Measurements from ENCODE around the gene PDCD5.
"Not testable (repeated sequence)": the region's sequence is repeated elsewhere in the genome, so short reads cannot be mapped to it uniquely, and the experiment has no call there.

Gene PDCD5

DNA sequence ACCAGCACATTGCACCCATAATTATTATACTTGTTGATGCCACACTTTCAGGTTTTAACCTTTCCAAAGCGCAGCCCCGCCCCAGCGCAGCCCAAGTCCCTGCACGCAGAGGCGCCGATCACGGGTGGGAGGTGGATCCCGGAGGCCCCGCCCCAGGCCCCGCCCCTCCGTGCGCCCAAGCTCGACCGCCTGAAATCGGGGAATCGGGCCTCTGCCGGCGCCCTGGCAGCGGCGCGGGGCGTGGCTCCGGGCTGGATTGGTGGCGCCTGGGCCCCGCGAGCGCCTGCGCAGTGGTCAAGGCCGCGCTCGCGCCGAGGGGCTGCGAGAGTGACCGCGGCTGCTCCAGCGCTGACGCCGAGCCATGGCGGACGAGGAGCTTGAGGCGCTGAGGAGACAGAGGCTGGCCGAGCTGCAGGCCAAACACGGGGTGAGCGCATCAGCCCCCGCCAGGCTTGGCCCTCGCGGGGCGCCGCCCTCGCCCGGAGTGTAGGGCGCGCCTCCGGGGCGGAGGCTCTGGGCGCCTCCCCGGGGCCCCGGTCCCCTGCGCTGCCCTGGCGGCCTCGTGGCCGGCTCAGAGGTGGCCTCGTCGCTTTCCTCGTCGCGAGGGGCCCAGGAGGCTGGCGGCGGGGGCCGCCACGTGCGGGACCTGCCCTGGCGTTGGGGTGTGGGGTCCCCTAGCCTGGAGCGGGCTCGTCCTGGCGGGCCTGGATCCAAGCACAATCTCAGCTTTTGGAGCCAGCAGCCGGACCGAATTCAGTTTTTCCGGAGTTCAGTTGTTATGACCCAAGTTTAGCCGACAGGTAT, at the start of gene PDCD5:
TSS of gene PDCD5 (plus strand) at position 290 of the 804 bp plus-strand sequence. CDS start at position 362, 72 bp downstream.
- Mint-ChIP-seq H3K27ac (ENCODE audit: low read depth) (peak within 1 kb of the TSS; percentile 75), H3K27me3 (peaks cover under 1% of the 10 kb centered on the region), H3K4me1 (peaks cover 16% of the 10 kb centered on the region), H3K9me3 (no peaks in the 10 kb centered on the region), H3K4me3 (peak within 1 kb of the TSS; percentile 86), H3K36me3 (ENCODE audit: insufficient read depth) (peaks cover 7% of the 10 kb centered on the region)
- DNase-seq (ENCODE audit: low spot score in 2 of 2) (peak; percentile 79 to 86), ATAC-seq (replicated peaks; ENCODE audit: extremely low read depth, poor library complexity, severe bottlenecking) (peak; percentile 94)

DNA sequence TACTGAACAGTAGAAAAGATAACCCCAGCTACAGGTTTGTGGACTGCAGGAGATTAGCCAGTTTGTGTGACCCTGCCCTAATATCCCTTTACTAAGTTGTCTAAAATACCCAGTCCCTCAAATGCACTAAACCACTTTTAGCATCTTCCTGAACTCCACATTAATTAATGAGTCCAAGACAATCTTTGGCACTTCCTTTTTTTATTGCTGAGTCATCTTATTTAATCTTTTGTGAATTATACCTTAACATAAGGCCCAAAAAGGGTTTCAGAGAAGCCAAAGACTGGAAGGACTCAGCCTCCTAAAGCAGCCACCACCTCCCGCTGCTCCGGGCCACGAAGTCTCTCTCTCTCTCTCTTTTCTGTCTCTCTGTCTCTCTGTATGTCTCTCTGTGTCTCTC, 48.8 kb upstream of the PDCD5 start:
- ATAC-seq (replicated peaks; ENCODE audit: extremely low read depth, poor library complexity, severe bottlenecking) (no peak), DNase-seq (ENCODE audit: low spot score in 2 of 2) (no peak)
- Mint-ChIP-seq H3K4me1 (no peaks in the 10 kb centered on the region), H3K4me3 (no peak overlapping the region), H3K36me3 (ENCODE audit: insufficient read depth) (no peaks in the 10 kb centered on the region), H3K9me3 (peaks cover 6% of the 10 kb centered on the region), H3K27ac (ENCODE audit: low read depth) (peak overlapping the region; percentile 1), H3K27me3 (peaks cover 20% of the 10 kb centered on the region)

DNA sequence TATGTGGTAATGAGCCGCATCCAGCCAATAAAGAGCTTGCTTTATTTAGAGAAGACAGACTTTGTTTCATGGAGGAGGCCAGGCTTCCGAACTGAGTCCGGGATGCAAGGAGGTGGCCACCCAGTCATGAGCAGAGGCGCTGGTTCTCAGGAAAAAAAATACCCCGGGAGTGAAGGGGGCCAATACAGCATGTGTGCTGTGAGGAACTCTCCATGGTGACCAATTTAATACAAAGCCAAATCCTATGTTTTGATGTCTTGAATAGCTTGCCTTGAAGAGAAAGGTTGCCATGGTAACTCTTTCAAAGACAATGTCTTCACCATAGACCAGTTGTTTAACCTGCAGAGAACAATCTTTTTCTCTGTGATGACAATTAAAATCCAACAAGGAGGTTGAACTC, 43.4 kb upstream of the PDCD5 start:
- Mint-ChIP-seq H3K36me3 (ENCODE audit: insufficient read depth) (no peaks in the 10 kb centered on the region), H3K9me3 (peaks cover 10% of the 10 kb centered on the region), H3K27ac (ENCODE audit: low read depth) (no peak overlapping the region), H3K4me3 (no peak overlapping the region), H3K4me1 (peaks cover 9% of the 10 kb centered on the region), H3K27me3 (peaks cover 35% of the 10 kb centered on the region)
- ATAC-seq (replicated peaks; ENCODE audit: extremely low read depth, poor library complexity, severe bottlenecking) (no peak), DNase-seq (ENCODE audit: low spot score in 2 of 2) (no peak)

- no peak for DNase-seq (ENCODE audit: low spot score in 2 of 2)
- Mint-ChIP-seq H3K36me3 (ENCODE audit: insufficient read depth) (no peaks in the 10 kb centered on the region), H3K27ac (ENCODE audit: low read depth) (no peak overlapping the region), H3K4me3 (no peak overlapping the region), H3K9me3 (peaks cover 8% of the 10 kb centered on the region), H3K27me3 (peaks cover 18% of the 10 kb centered on the region), H3K4me1 (peaks cover 9% of the 10 kb centered on the region)
- no peak for ATAC-seq (replicated peaks; ENCODE audit: extremely low read depth, poor library complexity, severe bottlenecking)
Measured at GRCh38 chr19:32539240-32539916, 41.6 kb upstream of the PDCD5 start.

DNA sequence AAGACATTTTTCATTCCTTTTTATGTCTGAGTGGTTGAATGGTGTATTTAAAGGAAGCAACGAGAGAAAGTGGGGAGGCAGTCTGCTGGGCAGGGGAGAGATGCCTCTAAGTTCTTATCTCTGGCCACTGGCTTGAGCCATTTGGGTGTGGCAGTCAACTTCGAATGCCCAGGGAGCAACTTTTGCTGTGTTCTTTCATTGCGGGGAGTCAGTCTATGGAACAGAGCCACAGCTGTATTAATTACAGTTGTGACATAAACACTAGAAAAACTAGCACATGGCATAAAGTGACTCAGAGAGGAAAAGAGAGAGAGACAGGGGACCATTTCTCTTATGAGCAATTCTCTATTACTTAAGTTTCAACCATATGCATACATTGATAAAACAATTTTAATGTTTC, 40.4 kb upstream of the PDCD5 start:
- H3K9me3 Mint-ChIP-seq = peaks cover 8% of the 10 kb centered on the region
- no peaks in the 10 kb centered on the region for H3K36me3 Mint-ChIP-seq (ENCODE audit: insufficient read depth)
- H3K4me1 Mint-ChIP-seq = peaks cover 9% of the 10 kb centered on the region
- DNase-seq (ENCODE audit: low spot score in 2 of 2) (no peak), ATAC-seq (replicated peaks; ENCODE audit: extremely low read depth, poor library complexity, severe bottlenecking) (no peak)
- no peak overlapping the region for H3K27ac Mint-ChIP-seq (ENCODE audit: low read depth)
- peaks cover 15% of the 10 kb centered on the region for H3K27me3 Mint-ChIP-seq
- H3K4me3 Mint-ChIP-seq = no peak overlapping the region

- not testable (repeated sequence) for ATAC-seq (replicated peaks; ENCODE audit: extremely low read depth, poor library complexity, severe bottlenecking); DNase-seq (ENCODE audit: low spot score in 2 of 2); H3K9me3 Mint-ChIP-seq; H3K4me3 Mint-ChIP-seq; H3K36me3 Mint-ChIP-seq (ENCODE audit: insufficient read depth); H3K27ac Mint-ChIP-seq (ENCODE audit: low read depth); H3K4me1 Mint-ChIP-seq
- peaks cover 15% of the 10 kb centered on the region for H3K27me3 Mint-ChIP-seq
Measured at GRCh38 chr19:32541376-32541775, 39.6 kb upstream of the PDCD5 start.

GRCh38 chr19:32542477-32543108, 38.4 kb upstream of the PDCD5 start:
- ATAC-seq (replicated peaks; ENCODE audit: extremely low read depth, poor library complexity, severe bottlenecking) (no peak), DNase-seq (ENCODE audit: low spot score in 2 of 2) (no peak)
- Mint-ChIP-seq H3K4me1 (peaks cover 9% of the 10 kb centered on the region), H3K27me3 (peaks cover 15% of the 10 kb centered on the region), H3K9me3 (peaks cover 8% of the 10 kb centered on the region), H3K4me3 (no peak overlapping the region), H3K27ac (ENCODE audit: low read depth) (no peak overlapping the region), H3K36me3 (ENCODE audit: insufficient read depth) (peaks cover 1% of the 10 kb centered on the region)

DNA sequence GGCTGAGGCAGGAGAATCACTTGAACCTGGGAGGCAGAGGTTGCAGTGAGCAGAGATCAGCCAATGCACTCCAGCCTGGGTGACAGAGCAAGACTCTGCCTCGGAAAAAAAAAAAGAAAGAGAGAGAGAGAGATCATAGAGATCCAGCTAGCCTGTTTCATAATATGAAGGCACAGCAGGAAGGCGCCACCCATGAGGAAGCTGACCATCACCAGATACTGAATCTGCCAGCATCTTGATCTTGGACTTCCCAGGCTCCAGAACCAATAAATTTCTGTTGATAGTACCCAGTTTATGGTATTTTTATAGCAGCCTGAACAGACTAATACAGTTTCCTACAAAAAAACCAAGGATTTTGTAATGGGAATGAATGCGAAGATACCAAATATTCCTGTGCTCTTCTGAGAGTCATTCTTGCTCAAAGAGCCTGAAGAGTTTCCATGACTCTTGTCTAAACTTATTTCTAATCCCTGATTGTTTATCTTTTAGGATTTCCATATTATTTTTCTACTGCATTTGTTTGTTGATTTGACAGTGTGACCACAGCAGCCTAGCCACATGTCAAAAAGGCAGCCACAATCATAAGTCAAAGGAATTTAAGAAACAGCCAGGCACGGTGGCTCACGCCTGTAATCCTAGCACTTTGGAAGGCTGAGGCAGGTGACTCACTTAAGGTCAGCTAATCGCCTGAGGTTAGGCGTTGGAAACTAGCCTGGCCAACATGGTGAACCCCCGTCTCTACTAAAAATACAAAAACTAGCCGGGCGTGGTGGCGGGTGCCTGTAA, 37.7 kb upstream of the PDCD5 start:
- peaks cover 5% of the 10 kb centered on the region for H3K4me1 Mint-ChIP-seq
- DNase-seq (ENCODE audit: low spot score in 2 of 2) = no peak
- H3K27me3 Mint-ChIP-seq = peaks cover 15% of the 10 kb centered on the region
- peaks cover 5% of the 10 kb centered on the region for H3K9me3 Mint-ChIP-seq
- no peak for ATAC-seq (replicated peaks; ENCODE audit: extremely low read depth, poor library complexity, severe bottlenecking)
- no peak overlapping the region for H3K4me3 Mint-ChIP-seq
- peaks cover 1% of the 10 kb centered on the region for H3K36me3 Mint-ChIP-seq (ENCODE audit: insufficient read depth)
- no peak overlapping the region for H3K27ac Mint-ChIP-seq (ENCODE audit: low read depth)

- peaks cover 1% of the 10 kb centered on the region for H3K36me3 Mint-ChIP-seq (ENCODE audit: insufficient read depth)
- no peak overlapping the region for H3K27ac Mint-ChIP-seq (ENCODE audit: low read depth)
- no peak for ATAC-seq (replicated peaks; ENCODE audit: extremely low read depth, poor library complexity, severe bottlenecking)
Measured at GRCh38 chr19:32544917-32545316, 36.1 kb upstream of the PDCD5 start.

GRCh38 chr19:32550666-32551065, 30.3 kb upstream of the PDCD5 start:
- H3K4me3 Mint-ChIP-seq = no peak overlapping the region
- H3K4me1 Mint-ChIP-seq = no peaks in the 10 kb centered on the region
- H3K36me3 Mint-ChIP-seq (ENCODE audit: insufficient read depth) = peaks cover 1% of the 10 kb centered on the region
- DNase-seq (ENCODE audit: low spot score in 2 of 2) = no peak
- ATAC-seq (replicated peaks; ENCODE audit: extremely low read depth, poor library complexity, severe bottlenecking) = no peak
- no peak overlapping the region for H3K27ac Mint-ChIP-seq (ENCODE audit: low read depth)
- H3K27me3 Mint-ChIP-seq = no peaks in the 10 kb centered on the region
- H3K9me3 Mint-ChIP-seq = no peaks in the 10 kb centered on the region

More at GRCh38 chr19:32544917-32545316, 36.1 kb upstream of the PDCD5 start:
- no peak for DNase-seq (ENCODE audit: low spot score in 2 of 2)
- Mint-ChIP-seq H3K27me3 (peaks cover 15% of the 10 kb centered on the region), H3K9me3 (no peaks in the 10 kb centered on the region), H3K4me3 (no peak overlapping the region), H3K4me1 (no peaks in the 10 kb centered on the region)

GRCh38 chr19:32555786-32556185, 25.2 kb upstream of the PDCD5 start:
- DNase-seq (ENCODE audit: low spot score in 2 of 2) (no peak), ATAC-seq (replicated peaks; ENCODE audit: extremely low read depth, poor library complexity, severe bottlenecking) (no peak)
- H3K27me3 Mint-ChIP-seq = peaks cover 14% of the 10 kb centered on the region
- no peak overlapping the region for H3K27ac Mint-ChIP-seq (ENCODE audit: low read depth)
- H3K4me1 Mint-ChIP-seq = peaks cover 5% of the 10 kb centered on the region
- no peaks in the 10 kb centered on the region for H3K9me3 Mint-ChIP-seq
- H3K36me3 Mint-ChIP-seq (ENCODE audit: insufficient read depth) = no peaks in the 10 kb centered on the region
- no peak overlapping the region for H3K4me3 Mint-ChIP-seq

DNA sequence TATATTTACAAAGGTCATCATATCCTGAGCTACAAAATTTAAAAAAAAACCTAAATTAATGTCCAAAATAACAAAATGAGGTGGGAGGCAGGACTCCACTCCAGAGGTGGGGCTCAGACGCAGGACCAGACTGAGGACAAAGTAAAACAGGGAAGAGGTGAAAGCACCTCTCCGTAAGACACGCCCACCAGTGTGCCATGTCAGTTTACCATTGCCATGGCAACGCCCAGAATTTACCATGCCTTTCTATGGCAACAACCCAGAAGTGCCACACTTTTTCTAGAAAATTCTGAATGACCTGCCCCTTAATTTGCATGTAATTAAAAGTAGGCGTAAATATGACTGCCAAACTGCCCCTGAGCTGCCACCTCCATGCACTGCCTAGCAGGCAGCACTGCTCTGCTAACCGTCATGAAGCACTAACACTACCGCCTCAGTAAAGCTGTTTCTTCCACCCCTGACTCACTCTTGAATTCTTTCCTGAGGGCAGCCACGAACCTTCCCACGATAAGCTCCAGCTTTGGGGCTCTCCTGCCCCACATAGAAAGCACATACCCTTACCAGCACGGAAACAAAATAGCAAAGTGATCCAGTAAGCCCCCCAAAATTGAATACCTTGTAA, 22.3 kb upstream of the PDCD5 start:
- DNase-seq (ENCODE audit: low spot score in 2 of 2) = no peak
- Mint-ChIP-seq H3K27me3 (peaks cover 14% of the 10 kb centered on the region), H3K4me3 (no peak overlapping the region), H3K9me3 (no peaks in the 10 kb centered on the region), H3K27ac (ENCODE audit: low read depth) (no peak overlapping the region), H3K4me1 (peaks cover 5% of the 10 kb centered on the region), H3K36me3 (ENCODE audit: insufficient read depth) (no peaks in the 10 kb centered on the region)
- ATAC-seq (replicated peaks; ENCODE audit: extremely low read depth, poor library complexity, severe bottlenecking) = no peak

Data from central memory CD8-positive, alpha-beta T cell (primary cell).